ENCODE data around the gene CBY3.
A peak's percentile ranks its signal among the peaks of the same experiment; 100 is the strongest.
"Not testable (repeated sequence)": the region's sequence is repeated elsewhere in the genome, so short reads cannot be mapped to it uniquely, and the experiment has no call there.

The CBY3 gene

DNA sequence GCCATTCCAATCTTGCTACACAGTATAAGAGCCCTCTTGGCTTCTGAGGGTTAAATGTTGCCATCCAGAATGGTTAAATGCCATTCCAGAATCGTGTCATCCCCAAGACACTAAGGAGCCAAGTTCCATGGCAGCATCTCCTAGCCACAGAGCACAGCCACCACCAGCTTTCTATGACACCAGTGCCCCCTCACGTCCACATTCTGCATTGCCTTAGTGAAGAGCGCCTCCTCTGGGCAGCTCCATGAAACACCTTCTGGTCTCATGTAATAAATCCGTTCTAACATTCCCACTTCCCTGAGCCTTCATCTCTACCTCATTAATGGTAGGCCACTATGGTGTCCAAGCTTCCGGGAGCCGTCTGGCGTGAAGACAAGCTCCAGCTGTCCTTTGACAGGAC lies 12.4 kb downstream of the CBY3 start:
- DNase-seq, result peak in 1 of 2 experiments; percentile 5

DNA sequence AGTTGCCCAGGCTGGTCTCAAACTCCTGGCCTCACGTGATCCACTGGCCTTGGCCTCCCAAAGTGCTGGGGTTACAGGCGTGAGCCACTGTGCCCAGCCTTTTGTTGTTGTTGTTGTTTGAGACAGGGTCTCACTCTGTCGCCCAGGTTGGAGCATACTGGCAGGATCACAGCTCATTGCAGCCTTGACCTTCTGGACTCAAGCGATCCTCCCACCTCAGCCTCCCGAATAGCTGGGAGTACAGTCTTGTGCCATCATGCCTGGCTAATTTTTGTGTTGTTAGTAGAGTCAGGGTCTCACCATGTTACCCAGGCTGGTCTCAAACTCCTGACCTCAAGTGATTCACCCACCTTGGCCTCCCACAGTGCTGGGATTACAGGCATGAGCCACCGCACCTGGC lies 19.2 kb downstream of the CBY3 start:
- not testable (repeated sequence) for DNase-seq

GRCh38 chr5:179658179-179658856 lies 22.5 kb downstream of the CBY3 start:
- DNase-seq, result not testable (repeated sequence)

GRCh38 chr5:179657302-179658178 lies 23.3 kb downstream of the CBY3 start:
- not testable (repeated sequence) for DNase-seq

- DNase-seq, result not testable (repeated sequence)
These were observed 27.7 kb downstream of the CBY3 start for GRCh38 chr5:179653135-179653534.

DNA sequence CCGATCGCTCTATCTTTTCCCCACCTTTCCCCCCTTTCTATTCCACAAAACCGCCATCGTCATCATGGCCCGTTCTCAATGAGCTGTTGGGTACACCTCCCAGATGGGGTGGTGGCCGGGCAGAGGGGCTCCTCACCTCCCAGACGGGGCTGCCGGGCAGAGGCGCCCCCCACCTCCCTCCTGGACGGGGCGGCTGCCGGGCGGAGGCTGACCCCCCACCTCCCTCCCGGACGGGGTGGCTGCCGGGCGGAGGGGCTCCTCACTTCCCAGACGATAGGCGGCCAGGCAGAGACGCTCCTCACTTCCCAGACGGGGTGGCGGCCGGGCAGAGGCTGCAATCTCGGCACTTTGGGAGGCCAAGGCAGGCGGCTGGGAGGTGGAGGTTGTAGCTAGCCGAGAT lies 30.6 kb downstream of the CBY3 start:
- DNase-seq, result not testable (repeated sequence)

- DNase-seq, result not testable (repeated sequence)
These were observed 31.6 kb downstream of the CBY3 start for GRCh38 chr5:179649166-179649703.

GRCh38 chr5:179648410-179648809 lies 32.4 kb downstream of the CBY3 start:
- no peak for DNase-seq

DNA sequence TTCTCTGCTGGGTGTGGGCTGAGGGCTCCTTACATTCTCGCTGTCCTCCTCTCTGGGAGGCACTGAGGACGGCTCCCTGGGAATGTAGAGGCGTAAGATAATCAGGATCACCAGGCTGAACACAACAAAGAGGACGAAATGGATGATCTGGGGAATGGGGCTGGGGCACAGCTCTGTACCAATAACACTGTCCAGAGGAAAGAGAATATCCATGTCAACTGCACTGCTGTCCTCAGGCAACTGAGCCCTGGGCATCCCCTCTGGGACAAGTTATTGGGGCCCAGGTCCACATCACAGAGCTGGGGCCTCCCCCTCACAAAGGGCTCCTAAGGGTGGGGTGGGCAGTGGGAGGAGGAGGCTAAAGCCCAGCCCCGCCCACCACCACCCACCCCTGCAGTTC lies 36.1 kb downstream of the CBY3 start:
- not testable (repeated sequence) for DNase-seq

- DNase-seq, result not testable (repeated sequence)
These were observed 37.5 kb downstream of the CBY3 start for GRCh38 chr5:179643141-179643920.

DNA sequence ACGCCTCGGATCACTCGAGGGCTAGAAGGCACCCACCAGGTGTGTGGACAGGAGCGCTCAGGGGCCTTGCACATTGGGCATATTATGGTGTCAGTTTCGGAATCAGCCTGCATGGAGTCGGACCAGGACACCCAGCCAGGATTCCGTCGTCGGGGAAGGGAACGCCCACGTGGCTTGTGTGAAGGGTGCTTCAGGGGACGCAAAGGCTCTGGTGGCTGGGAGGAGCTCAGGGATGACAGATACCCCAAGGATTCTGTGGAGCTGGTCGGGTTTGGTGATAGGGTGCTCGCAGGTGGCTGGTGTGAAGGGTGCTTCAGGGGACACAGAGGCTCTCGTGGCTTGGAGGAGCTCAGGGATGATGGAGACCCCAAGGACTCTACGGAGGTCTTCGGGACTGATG lies 38.2 kb downstream of the CBY3 start:
- not testable (repeated sequence) for DNase-seq

DNA sequence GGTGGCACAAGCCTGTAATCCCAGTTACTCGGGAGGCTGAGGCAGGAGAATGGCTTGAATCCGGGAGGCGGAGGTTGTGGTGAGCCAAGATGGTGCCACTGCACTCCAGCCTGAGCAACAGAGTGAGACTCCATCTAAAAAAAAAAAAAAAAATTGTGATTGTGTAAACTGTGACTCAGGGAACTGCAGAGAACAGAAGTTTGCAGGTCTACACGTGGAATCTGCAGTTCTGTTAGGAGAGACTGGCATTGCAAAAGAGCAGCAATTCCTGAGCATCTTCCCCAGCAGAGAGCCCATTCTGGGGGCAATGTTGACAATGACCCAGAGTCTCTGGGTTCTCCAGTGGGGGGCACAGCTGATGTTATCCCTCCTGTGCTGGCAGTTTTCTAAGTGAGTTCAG lies 39.1 kb downstream of the CBY3 start:
- not testable (repeated sequence) for DNase-seq

DNA sequence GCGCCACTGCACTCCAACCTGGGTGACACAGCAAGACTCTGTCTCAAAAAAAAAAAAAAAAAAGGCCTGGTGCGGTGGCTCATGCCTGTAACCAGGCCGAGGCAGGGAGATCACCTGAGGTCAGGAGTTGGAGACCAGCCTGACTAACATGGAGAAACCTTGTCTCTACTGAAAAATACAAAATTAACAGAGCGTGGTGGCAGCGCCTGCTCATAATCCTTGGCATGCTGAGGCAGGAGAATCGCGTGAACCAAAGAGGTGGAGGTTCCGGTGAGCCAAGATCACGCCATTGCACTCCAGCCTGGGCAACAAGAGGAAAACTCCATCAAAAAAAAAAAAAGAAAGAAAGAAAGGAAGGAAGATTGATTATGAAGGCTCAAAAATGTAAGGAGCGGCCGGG lies 41.5 kb downstream of the CBY3 start:
- DNase-seq, result not testable (repeated sequence)

GRCh38 chr5:179634370-179635172 lies 46.3 kb downstream of the CBY3 start:
- DNase-seq, result not testable (repeated sequence)

GRCh38 chr5:179633501-179634369 lies 47.1 kb downstream of the CBY3 start:
- DNase-seq, result not testable (repeated sequence)

Data from stimulated activated CD4-positive, alpha-beta T cell treated with anti-CD3 and anti-CD28 coated beads, Interleukin-4, amount 100 ng/mL, for 4 hours (primary cell).